OCI-LY7 (cell line): ENCODE results near the gene HS3ST3A1. TPM values are rescaled to one million over a fixed set of nuclear protein-coding genes. Genes with fewer than 3 reads are reported as not detected.
A peak's percentile ranks its signal among the peaks of the same experiment; 100 is the strongest.

Experiments
- BruUV-seq: library from RNA; stranded (reverse); fragments of 400-500 nt; replicated peaks from 2 replicates; lab custom pipeline; 2021; lab: Mats Ljungman, UMichigan
- CTCF ChIA-PET: fragments of 300-600 bp; sonication (Branson Sonifier 250); formaldehyde crosslinking; loops from one replicate; lab custom pipeline; 2022; ENCODE audit warnings: antibody characterized with exemption; ENCODE audit not compliant: unreplicated experiment; lab: Charles Lee
- POLR2A ChIA-PET: fragments of 300-600 bp; sonication (Branson Sonifier 250); formaldehyde crosslinking; loops from one replicate; lab custom pipeline; 2022; ENCODE audit warnings: antibody characterized with exemption; lab: Charles Lee
- DNase-seq: peaks from one replicate; pipeline ENCODE4 v3.0.0-alpha.2; 2015; ENCODE audit warnings: low spot score
- H2AFZ ChIP-seq: fragments of 200-600 bp; sonication (generic), shearing (Covaris generic); 2 replicates; pipeline ENCODE4 v1.6.1; 2014; ENCODE audit warnings: mild to moderate bottlenecking, antibody characterized with exemption, low read length, moderate library complexity
- H3K27ac ChIP-seq: fragments of 200-600 bp; sonication (generic); 2 replicates; pipeline ENCODE4 v1.5.1; 2014; ENCODE audit warnings: mixed run types, low read depth, mild to moderate bottlenecking, moderate library complexity, low read length, inconsistent platforms; ENCODE audit not compliant: poor library complexity, severe bottlenecking
- H3K36me3 ChIP-seq: fragments of 200-600 bp; sonication (generic); 2 replicates; pipeline ENCODE4 v1.6.1; 2014; ENCODE audit warnings: mild to moderate bottlenecking, antibody characterized with exemption, low read length, moderate library complexity, mixed read lengths; ENCODE audit not compliant: insufficient read depth
- H3K4me1 ChIP-seq: fragments of 200-600 bp; sonication (generic); 2 replicates; pipeline ENCODE4 v1.5.1; 2014; ENCODE audit warnings: mild to moderate bottlenecking, low read length; ENCODE audit not compliant: insufficient read depth, poor library complexity, severe bottlenecking
- H3K4me2 ChIP-seq: fragments of 200-600 bp; sonication (generic); 2 replicates; pipeline ENCODE4 v1.6.1; 2014; ENCODE audit warnings: mild to moderate bottlenecking, low read length
- H3K4me3 ChIP-seq: fragments of 200-600 bp; sonication (generic); 2 replicates; pipeline ENCODE4 v1.5.1; 2014; ENCODE audit warnings: mild to moderate bottlenecking, low read depth, low read length; ENCODE audit not compliant: poor library complexity, severe bottlenecking
- H3K79me2 ChIP-seq: fragments of 200-600 bp; sonication (generic); 2 replicates; pipeline ENCODE4 v1.6.1; 2016; ENCODE audit warnings: low read depth, mild to moderate bottlenecking, low read length, moderate library complexity, mixed read lengths; ENCODE audit not compliant: insufficient read depth
- H3K9me2 ChIP-seq: fragments of 200-600 bp; sonication (generic); 2 replicates; pipeline ENCODE4 v1.6.1; 2016; ENCODE audit warnings: mild to moderate bottlenecking, low read length, mixed read lengths; ENCODE audit not compliant: insufficient read depth
- H3K9me3 ChIP-seq: fragments of 200-600 bp; sonication (generic); 2 replicates; pipeline ENCODE4 v1.6.1; 2014; ENCODE audit warnings: mild to moderate bottlenecking, mixed run types, low read length, mixed read lengths
- H4K20me1 ChIP-seq: fragments of 200-600 bp; sonication (generic); 2 replicates; pipeline ENCODE4 v1.6.1; 2014; ENCODE audit warnings: mild to moderate bottlenecking, antibody characterized with exemption, low read length, moderate library complexity, mixed read lengths; ENCODE audit not compliant: insufficient read depth
- CTCF ChIP-seq: fragments of 200-600 bp; sonication (generic); conservative IDR thresholded peaks from 2 replicates; pipeline ENCODE4 v1.5.1; 2014; ENCODE audit warnings: mild to moderate bottlenecking, antibody characterized with exemption, low read length, moderate library complexity, mixed read lengths
- EZH2phosphoT487 ChIP-seq: fragments of 200-600 bp; sonication (generic); IDR thresholded peaks from 2 replicates; pipeline ENCODE4 v1.6.1; 2018; ENCODE audit warnings: low read depth, borderline replicate concordance, mild to moderate bottlenecking, mixed run types, antibody characterized with exemption, low read length, moderate library complexity, mixed read lengths
- intact Hi-C: fragments of 100-400 bp; cut with micrococcal nuclease; formaldehyde crosslinking; loops from one replicate; pipeline ENCODE4 v1.10.0; 2022; ENCODE audit not compliant: unreplicated experiment
- total RNA-seq, 2 experiments: library from RNA; depleted of rRNA in 1 of 2; stranded (reverse); fragments of >200 nt in 1 of 2; shearing (Covaris generic) in 1 of 2; gene quantifications; 2 replicates each; pipeline ENCODE4 v1.2.3, GENCODE V29; 2014 to 2022

HS3ST3A1 gene
- total RNA-seq, 2 experiments from 2014 or later: 0.72 TPM; not detected in 1

DNA sequence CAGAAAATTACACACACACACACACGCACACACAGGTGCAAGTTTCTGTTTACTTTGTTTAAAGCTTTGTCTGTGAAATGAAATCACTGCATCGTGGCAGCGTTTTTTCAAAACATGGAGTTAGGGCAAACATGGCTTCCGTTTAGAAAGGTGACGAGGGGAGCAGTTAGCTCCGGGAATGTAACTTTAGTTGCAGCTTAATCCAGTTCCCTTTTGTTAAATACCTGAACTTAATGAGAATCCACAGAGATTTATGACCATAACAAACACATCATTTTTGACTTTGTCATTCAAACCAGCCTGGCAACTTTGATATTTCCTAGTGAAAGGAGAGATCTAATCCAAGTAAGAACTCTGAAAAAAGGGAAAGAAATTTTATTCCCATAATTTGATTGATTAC lies 12.1 kb downstream of the HS3ST3A1 start:
- Histone ChIP-seq H3K36me3 (no peaks in the 10 kb centered on the region), H3K9me3 (no peaks in the 10 kb centered on the region), H3K4me3 (no peak overlapping the region), H3K79me2 (no peaks in the 10 kb centered on the region), H3K4me1 (peaks cover 21% of the 10 kb centered on the region), H3K4me2 (peak overlapping the region; percentile 33), H2AFZ (peak overlapping the region; percentile 89), H4K20me1 (no peaks in the 10 kb centered on the region), H3K9me2 (no peaks in the 10 kb centered on the region), H3K27ac (peak overlapping the region; percentile 36)
- intact Hi-C loops: loop anchor here (10.0 kb wide), 1 partner anchor 475 kb away; the partner anchor contains the start of gene COX10
- DNase-seq: peak; percentile 45
- CTCF ChIA-PET: no interaction called here
- TF ChIP-seq CTCF: no peak
- no peak for TF ChIP-seq EZH2phosphoT487
- POLR2A ChIA-PET: interaction anchor here (1.1 to 1.8 kb wide), 2 partner anchors 8 to 16 kb away, joined by 3 to 6 read pairs; no protein-coding TSS in a partner anchor
- no TSS peak for BruUV-seq

GRCh38 chr17:13587487-13588338 lies 14.0 kb downstream of the HS3ST3A1 start:
- Histone ChIP-seq H3K9me3 (no peaks in the 10 kb centered on the region), H3K4me1 (peaks cover 26% of the 10 kb centered on the region), H3K9me2 (no peaks in the 10 kb centered on the region), H2AFZ (peak overlapping the region; percentile 46; the same call in 1 of the 2 replicates), H4K20me1 (no peaks in the 10 kb centered on the region), H3K27ac (no peak overlapping the region), H3K79me2 (no peaks in the 10 kb centered on the region), H3K4me3 (no peak overlapping the region), H3K4me2 (no peak overlapping the region), H3K36me3 (no peaks in the 10 kb centered on the region)
- TF ChIP-seq EZH2phosphoT487: no peak
- ChIA-PET CTCF (no interaction called here), POLR2A (interaction anchor here (0.6 to 0.7 kb wide), 3 partner anchors 51 to 498 kb away, joined by 4 to 5 read pairs (median 4); no protein-coding TSS in a partner anchor)
- no TSS peak for BruUV-seq
- no peak for DNase-seq
- intact Hi-C loops: no loop called here

DNA sequence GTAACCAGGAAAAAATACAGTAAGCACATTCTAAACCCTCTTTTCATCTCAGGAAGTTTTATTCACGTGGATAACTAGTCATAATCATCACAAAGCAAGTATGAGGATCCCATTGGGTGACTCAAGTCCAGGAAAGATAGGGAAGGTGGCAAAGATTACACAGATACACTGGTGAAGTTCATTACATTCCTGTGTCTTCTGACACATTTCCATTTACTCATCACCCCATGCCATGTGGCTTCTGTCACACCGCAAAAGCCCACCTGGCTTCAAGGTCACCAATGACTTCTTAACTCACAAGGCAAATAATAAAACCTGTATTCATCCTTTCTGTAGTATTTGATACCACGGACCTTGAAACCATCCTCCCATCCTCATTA lies 17.0 kb downstream of the HS3ST3A1 start:
- no peak overlapping the region for H3K4me2 ChIP-seq
- no peaks in the 10 kb centered on the region for H4K20me1 ChIP-seq
- no TSS peak for BruUV-seq
- no peaks in the 10 kb centered on the region for H3K9me2 ChIP-seq
- intact Hi-C loops: no loop called here
- H3K79me2 ChIP-seq: no peaks in the 10 kb centered on the region
- H3K36me3 ChIP-seq: no peaks in the 10 kb centered on the region
- no peak overlapping the region for H3K27ac ChIP-seq
- peaks cover 28% of the 10 kb centered on the region for H3K4me1 ChIP-seq
- H2AFZ ChIP-seq: no peak overlapping the region
- no peak for DNase-seq
- no peaks in the 10 kb centered on the region for H3K9me3 ChIP-seq
- no peak for TF ChIP-seq EZH2phosphoT487
- no peak for TF ChIP-seq CTCF
- no peak overlapping the region for H3K4me3 ChIP-seq
- POLR2A ChIA-PET: no interaction called here
- CTCF ChIA-PET: no interaction called here
